B cell (primary cell): ENCODE results near the gene ITPR2. TPM values are rescaled to one million over a fixed set of nuclear protein-coding genes. Genes with fewer than 3 reads are reported as not detected.

Experiments
- ATAC-seq: fragments of 200-7000 bp; cut with Tn5 transposase; one replicate; pipeline ENCODE4 v1.10.0; 2021; ENCODE audit warnings: low read depth, mild to moderate bottlenecking, moderate number of reproducible peaks, moderate library complexity
- CTCF ChIA-PET: fragments of 350-600 bp; sonication (Branson Sonifier 250); formaldehyde crosslinking; loops from one replicate; lab custom pipeline; 2021; ENCODE audit warnings: antibody characterized with exemption, inconsistent platforms; lab: Charles Lee
- POLR2A ChIA-PET: fragments of 350-600 bp; sonication (Branson Sonifier 250); formaldehyde crosslinking; loops from one replicate; lab custom pipeline; 2021; ENCODE audit warnings: antibody characterized with exemption; lab: Charles Lee
- DNase-seq: peaks from one replicate; pipeline ENCODE4 v3.0.0; 2013
- H2AFZ ChIP-seq: 2 replicates; pipeline ENCODE4 v1.6.1; 2012; ENCODE audit warnings: mild to moderate bottlenecking, low read depth, low read length; ENCODE audit not compliant: insufficient read depth, poor library complexity, severe bottlenecking
- H3K27ac ChIP-seq, 2 donors: 1 replicate in 1 of 2; 2 replicates in 1 of 2; pipeline ENCODE4 v1.5.1; 2012 to 2013; ENCODE audit warnings: low read length in 2 of 2, mild to moderate bottlenecking in 2 of 2, moderate library complexity in 1 of 2
- H3K27me3 ChIP-seq, 4 experiments: fragments of 200-600 bp in 1 of 4; sonication (generic) in 1 of 4; replicated peaks in 1 of 4; 1 replicate in 2 of 4; 2 replicates in 2 of 4; pipeline versions ENCODE4 v1.6.1 to v1.7.0; 2013 to 2016; ENCODE audit warnings: low read length in 3 of 4, mild to moderate bottlenecking in 2 of 4, mixed read lengths in 1 of 4, moderate library complexity in 1 of 4; ENCODE audit not compliant: insufficient read depth in 4 of 4, control insufficient read depth in 3 of 4; ENCODE audit errors: control extremely low read depth in 1 of 4
- H3K36me3 ChIP-seq, 2 experiments: replicated peaks in 1 of 2; 1 replicate in 1 of 2; 2 replicates in 1 of 2; pipeline versions ENCODE4 v1.6.1 to v1.7.1; 2013; ENCODE audit warnings: low read length in 1 of 2; ENCODE audit not compliant: insufficient read depth in 2 of 2, control insufficient read depth in 1 of 2; ENCODE audit errors: control extremely low read depth in 1 of 2, extremely low read depth in 1 of 2
- H3K4me1 ChIP-seq, 2 donors: fragments of 200-600 bp in 1 of 2; sonication (generic) in 1 of 2; 1 replicate in 1 of 2; 2 replicates in 1 of 2; pipeline versions ENCODE4 v1.5.1 to v1.6.1; 2013 to 2017; ENCODE audit warnings: low read length in 2 of 2; ENCODE audit not compliant: control insufficient read depth in 2 of 2, insufficient read depth in 2 of 2
- H3K4me2 ChIP-seq: replicated peaks from 2 replicates; pipeline ENCODE3; 2012; ENCODE audit warnings: mild to moderate bottlenecking, low read depth, low read length; ENCODE audit not compliant: poor library complexity, severe bottlenecking
- H3K4me3 ChIP-seq, 5 experiments: fragments of 200-600 bp in 1 of 5; sonication (generic) in 1 of 5; 1 replicate in 3 of 5; 2 replicates in 2 of 5; pipeline versions ENCODE4 v1.5.1 to v1.7.0; 2011 to 2016; ENCODE audit warnings: low read length in 4 of 5, mild to moderate bottlenecking in 4 of 5, low read depth in 2 of 5, control low read depth in 1 of 5, moderate library complexity in 1 of 5; ENCODE audit not compliant: insufficient read depth in 1 of 5; ENCODE audit errors: control extremely low read depth in 1 of 5, extremely low read depth in 1 of 5
- H3K79me2 ChIP-seq: fragments of 200-600 bp; sonication (generic); one replicate; pipeline ENCODE4 v1.6.0; 2016; ENCODE audit warnings: low read length; ENCODE audit not compliant: control insufficient read depth, insufficient read depth
- H3K9ac ChIP-seq: fragments of 200-600 bp; sonication (generic); 2 replicates; pipeline ENCODE4 v1.6.1; 2017; ENCODE audit warnings: mild to moderate bottlenecking, low read length, moderate library complexity
- H3K9me3 ChIP-seq, 3 donors: one replicate each; pipeline versions ENCODE4 v1.6.1 to v1.7.1; 2013; ENCODE audit warnings: low read length in 2 of 3; ENCODE audit not compliant: control insufficient read depth in 2 of 3, insufficient read depth in 1 of 3; ENCODE audit errors: control extremely low read depth in 1 of 3
- H4K20me1 ChIP-seq: 2 replicates; pipeline ENCODE4 v1.6.0; 2012; ENCODE audit warnings: mild to moderate bottlenecking, low read length; ENCODE audit not compliant: insufficient read depth, control insufficient read depth, poor library complexity, severe bottlenecking
- H3K27ac Mint-ChIP-seq: one replicate; pipeline ENCODE4 v1.8.0; 2021; ENCODE audit warnings: mixed read lengths
- H3K27me3 Mint-ChIP-seq: one replicate; pipeline ENCODE4 v1.8.0; 2021; ENCODE audit warnings: mixed read lengths
- H3K4me1 Mint-ChIP-seq: one replicate; pipeline ENCODE4 v1.8.0; 2021; ENCODE audit warnings: mixed read lengths
- H3K4me3 Mint-ChIP-seq: one replicate; pipeline ENCODE4 v1.8.0; 2021; ENCODE audit warnings: mixed read lengths
- H3K9me3 Mint-ChIP-seq: one replicate; pipeline ENCODE4 v1.8.0; 2022; ENCODE audit warnings: mixed read lengths; ENCODE audit not compliant: insufficient read depth
- EZH2 ChIP-seq: IDR thresholded peaks from 2 replicates; pipeline ENCODE4 v1.6.1; 2012; ENCODE audit warnings: borderline replicate concordance, low read depth, mild to moderate bottlenecking, moderate library complexity, low read length; ENCODE audit not compliant: insufficient read depth, poor library complexity, severe bottlenecking
- WGBS: methylation state at CpG from one replicate; pipeline ENCODE4 v1.1.5; 2013; ENCODE audit warnings: missing lambda C conversion rate; ENCODE audit not compliant: insufficient coverage; 5-methylcytosine and 5-hydroxymethylcytosine counted together
- intact Hi-C: fragments of 100-400 bp; cut with micrococcal nuclease; formaldehyde crosslinking; loops from one replicate; pipeline ENCODE4 v1.10.0; 2022
- polyA plus RNA-seq: library from polyadenylated mRNA; depleted of rRNA; stranded (reverse); fragments of >200 nt; gene quantifications from 2 replicates; pipeline ENCODE4 v1.2.3, GENCODE V29; 2012
- total RNA-seq, 2 donors: library from RNA; stranded (reverse); fragments of 120-200 nt in 1 of 2; gene quantifications; 1 replicate in 1 of 2; 2 replicates in 1 of 2; pipeline versions ENCODE4 v1.2.3 to v1.2.4, GENCODE V29; 2013 to 2022
- TF ChIP-seq, protein P1 (sequence below): fragments of 200-600 bp; IDR thresholded peaks from one replicate; pipeline ENCODE4 v1.8.0; 2022; ENCODE audit warnings: antibody characterized with exemption, mild to moderate bottlenecking

The ITPR2 gene
- total and polyA plus RNA-seq, 2 donors (not counting 1 experiment from before 2014, with no cell fraction given), result 4.3 to 113 TPM

DNA sequence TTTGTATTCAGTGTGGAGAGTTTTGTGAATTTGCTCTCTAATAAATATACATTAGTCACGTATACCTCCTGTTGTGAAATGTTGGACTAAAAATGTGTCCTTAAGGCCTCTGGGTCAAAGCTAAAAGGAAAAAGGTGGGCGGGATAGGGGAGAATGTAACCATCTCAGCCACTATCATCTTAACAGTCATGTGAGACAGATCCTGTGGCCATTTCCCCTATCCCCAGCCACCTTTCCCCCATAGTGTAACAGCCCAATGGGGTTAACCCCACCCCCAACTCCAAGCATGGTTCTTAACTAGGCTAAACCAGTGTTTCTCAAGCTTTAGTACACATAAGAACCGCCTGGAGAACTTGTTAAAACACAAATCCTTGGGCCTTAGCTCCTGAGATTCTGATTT, 6.5 kb upstream of the ITPR2 start:
- CTCF ChIA-PET, result no interaction called here
- no peaks in the 10 kb centered on the region for H3K27me3 Mint-ChIP-seq
- WGBS, result 100% methylated on average over 1 of the region's 3 CpGs

DNA sequence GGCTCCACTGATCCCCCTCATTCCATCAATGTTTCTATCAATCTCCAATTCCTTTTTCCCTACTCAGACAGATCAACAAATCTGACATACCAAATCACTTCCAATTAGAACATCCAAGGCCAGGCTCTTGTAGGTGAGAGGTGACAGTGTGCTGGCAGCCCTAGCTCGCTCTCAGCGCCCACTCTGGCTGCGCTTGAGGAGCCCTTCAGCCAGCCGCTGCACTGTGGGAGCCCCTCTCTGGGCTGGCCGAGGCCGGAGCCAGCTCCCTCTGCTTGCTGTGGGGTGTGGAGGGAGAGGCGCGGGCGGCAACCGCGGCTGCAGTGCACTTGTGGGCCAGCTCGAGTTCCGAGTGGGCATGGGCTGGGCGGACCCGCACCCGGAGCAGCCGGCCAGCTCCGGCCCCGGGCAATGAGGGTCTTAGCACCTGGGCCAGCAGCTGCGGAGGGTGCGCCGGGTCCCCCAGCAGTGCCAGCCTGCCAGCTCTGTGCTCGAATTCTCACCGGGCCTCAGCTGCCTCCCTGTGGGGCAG, 6.0 kb upstream of the ITPR2 start:
- no peaks in the 10 kb centered on the region for H3K9me3 Mint-ChIP-seq
- TF ChIP-seq, protein P1, sequence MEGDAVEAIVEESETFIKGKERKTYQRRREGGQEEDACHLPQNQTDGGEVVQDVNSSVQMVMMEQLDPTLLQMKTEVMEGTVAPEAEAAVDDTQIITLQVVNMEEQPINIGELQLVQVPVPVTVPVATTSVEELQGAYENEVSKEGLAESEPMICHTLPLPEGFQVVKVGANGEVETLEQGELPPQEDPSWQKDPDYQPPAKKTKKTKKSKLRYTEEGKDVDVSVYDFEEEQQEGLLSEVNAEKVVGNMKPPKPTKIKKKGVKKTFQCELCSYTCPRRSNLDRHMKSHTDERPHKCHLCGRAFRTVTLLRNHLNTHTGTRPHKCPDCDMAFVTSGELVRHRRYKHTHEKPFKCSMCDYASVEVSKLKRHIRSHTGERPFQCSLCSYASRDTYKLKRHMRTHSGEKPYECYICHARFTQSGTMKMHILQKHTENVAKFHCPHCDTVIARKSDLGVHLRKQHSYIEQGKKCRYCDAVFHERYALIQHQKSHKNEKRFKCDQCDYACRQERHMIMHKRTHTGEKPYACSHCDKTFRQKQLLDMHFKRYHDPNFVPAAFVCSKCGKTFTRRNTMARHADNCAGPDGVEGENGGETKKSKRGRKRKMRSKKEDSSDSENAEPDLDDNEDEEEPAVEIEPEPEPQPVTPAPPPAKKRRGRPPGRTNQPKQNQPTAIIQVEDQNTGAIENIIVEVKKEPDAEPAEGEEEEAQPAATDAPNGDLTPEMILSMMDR, result no peak
- TF ChIP-seq EZH2, result no peak
- intact Hi-C loops, result loop anchor here (10.0 kb wide), 1 partner anchor 114 kb away; no protein-coding TSS in a partner anchor
- ATAC-seq (no peak), DNase-seq (no peak)
- peaks cover 2 to 3% of the 10 kb centered on the region in 2 donors for H3K4me1 ChIP-seq
- H3K9me3 ChIP-seq, result no peaks in the 10 kb centered on the region
- no peak overlapping the region for H3K4me3 Mint-ChIP-seq
- no peaks in the 10 kb centered on the region for H4K20me1 ChIP-seq
- ChIA-PET CTCF (no interaction called here), POLR2A (interaction anchor here (0.5 kb wide), 1 partner anchor 1787 kb away, joined by 10 read pairs; no protein-coding TSS in a partner anchor)
- H3K36me3 ChIP-seq, result no peaks in the 10 kb centered on the region
- WGBS, result over 99% methylated on average over 17 of the region's 24 CpGs
- H3K9ac ChIP-seq, result no peak overlapping the region
- H3K27ac Mint-ChIP-seq, result no peak overlapping the region
- H3K4me1 Mint-ChIP-seq, result peaks cover 12% of the 10 kb centered on the region
- no peaks in the 10 kb centered on the region for H3K79me2 ChIP-seq
- no peak overlapping the region for H2AFZ ChIP-seq
- no peak overlapping the region for H3K4me2 ChIP-seq
- H3K27me3 ChIP-seq, result no peaks in the 10 kb centered on the region
- H3K27ac ChIP-seq, result no peak overlapping the region
- H3K4me3 ChIP-seq, result no peak overlapping the region
- no peaks in the 10 kb centered on the region for H3K27me3 Mint-ChIP-seq

More for the DNA sequence above, 6.5 kb upstream of the ITPR2 start:
- no peaks in the 10 kb centered on the region for H3K36me3 ChIP-seq
- Mint-ChIP-seq H3K9me3 (no peaks in the 10 kb centered on the region), H3K27ac (no peak overlapping the region), H3K4me3 (no peak overlapping the region), H3K4me1 (peaks cover 9% of the 10 kb centered on the region)
- no peak overlapping the region for H3K9ac ChIP-seq
- intact Hi-C loops, result loop anchor here (10.0 kb wide), 1 partner anchor 115 kb away; no protein-coding TSS in a partner anchor
- TF ChIP-seq EZH2, result no peak
- TF ChIP-seq, protein P1, result no peak
- H4K20me1 ChIP-seq, result no peaks in the 10 kb centered on the region
- no peak overlapping the region for H3K27ac ChIP-seq
- no peak overlapping the region for H2AFZ ChIP-seq
- H3K79me2 ChIP-seq, result no peaks in the 10 kb centered on the region
- H3K27me3 ChIP-seq, result no peaks in the 10 kb centered on the region
- H3K4me3 ChIP-seq, result no peak overlapping the region
- no peak overlapping the region for H3K4me2 ChIP-seq
- no peaks in the 10 kb centered on the region for H3K9me3 ChIP-seq
- ATAC-seq (no peak), DNase-seq (no peak)
- H3K4me1 ChIP-seq, result no peaks in the 10 kb centered on the region
- POLR2A ChIA-PET, result interaction anchor here (0.5 kb wide), 1 partner anchor 1788 kb away, joined by 10 read pairs; no protein-coding TSS in a partner anchor
